Left forelimb (tissue), 1 donor: ENCODE measurements around the gene RAB1A.

Experiments used
- DNase-seq: peaks from one replicate; pipeline ENCODE4 v3.0.0-alpha.2; 2018; ENCODE audit warnings: low spot score

Gene RAB1A

DNA sequence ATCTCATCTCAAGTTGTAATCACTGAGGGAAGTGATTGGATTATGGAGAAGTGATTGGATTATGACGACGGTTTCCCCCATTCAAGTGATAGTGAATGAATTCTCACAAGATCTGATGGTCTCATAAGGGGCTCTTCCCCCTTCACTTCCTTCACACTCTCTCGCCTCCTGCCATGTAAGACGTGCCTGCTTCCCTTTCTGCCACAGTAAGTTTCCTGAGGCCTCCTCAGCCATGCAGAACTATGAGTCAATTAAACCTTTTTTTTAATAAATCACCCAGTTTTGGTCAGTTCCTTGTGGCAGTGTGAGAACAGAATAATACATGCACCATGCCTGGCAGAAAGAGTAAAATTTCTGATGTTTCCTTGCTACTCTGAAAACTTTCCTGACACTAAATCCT lies 37.1 kb downstream of the RAB1A start:
- no peak for DNase-seq

DNA sequence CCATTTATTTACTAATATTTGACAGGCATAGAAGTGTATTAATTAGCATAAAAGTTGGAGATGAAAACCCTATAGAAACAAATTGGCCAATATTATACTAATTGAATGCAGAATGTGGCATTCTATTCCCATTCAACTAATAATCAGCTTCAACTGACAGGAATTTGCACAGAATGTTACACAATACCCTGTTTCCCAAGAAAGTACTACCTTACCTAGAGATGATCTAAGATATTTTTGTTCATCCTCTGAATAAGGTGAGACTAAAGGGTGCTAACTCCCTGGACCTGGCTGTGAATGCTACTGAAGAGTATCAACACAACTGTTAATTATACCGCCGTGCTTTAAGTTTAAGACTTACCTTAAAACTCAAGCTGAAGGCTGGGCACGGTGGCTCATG lies 44.8 kb downstream of the RAB1A start:
- no peak for DNase-seq

DNA sequence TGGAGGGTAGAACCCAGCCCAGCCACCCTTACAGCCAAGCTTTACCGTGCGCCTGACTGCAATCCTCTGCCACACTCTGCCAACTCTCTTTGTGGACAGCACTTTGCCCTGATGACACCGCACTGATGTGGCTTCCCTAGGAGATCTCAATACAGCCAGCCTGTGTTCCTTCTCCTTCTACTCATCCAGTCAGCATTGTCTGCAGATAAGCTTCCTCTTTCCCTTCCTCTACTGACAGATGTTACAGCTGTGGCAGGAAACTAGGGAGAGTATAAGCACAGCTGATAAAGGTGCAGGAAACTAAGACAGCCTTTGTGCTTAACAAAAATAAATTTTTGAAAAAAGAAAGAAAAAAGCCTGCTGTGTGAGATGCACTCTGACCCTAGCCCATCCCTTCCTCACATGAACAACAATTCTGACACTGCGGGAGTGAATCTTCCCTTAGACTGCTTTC lies 48.6 kb downstream of the RAB1A start:
- DNase-seq = no peak

DNA sequence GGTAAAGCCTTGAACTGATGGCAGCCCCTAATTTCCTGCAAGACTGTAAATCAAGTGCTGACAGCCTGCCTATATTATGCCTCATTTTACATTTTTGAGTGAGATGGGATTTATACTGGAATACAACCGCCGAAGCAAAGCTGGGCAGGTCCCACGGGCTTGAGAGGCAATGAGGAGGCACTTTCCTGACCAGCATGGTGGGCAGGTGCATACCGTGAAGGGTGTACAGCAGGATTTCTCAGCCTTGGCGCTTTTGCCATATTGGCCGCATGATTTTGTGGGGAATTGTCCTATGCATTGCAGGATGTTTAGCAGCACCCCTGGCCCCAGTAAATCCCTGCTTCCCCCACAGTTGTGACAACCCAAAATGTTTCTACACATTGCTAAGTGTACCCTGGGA lies 50.9 kb downstream of the RAB1A start:
- DNase-seq = no peak

DNA sequence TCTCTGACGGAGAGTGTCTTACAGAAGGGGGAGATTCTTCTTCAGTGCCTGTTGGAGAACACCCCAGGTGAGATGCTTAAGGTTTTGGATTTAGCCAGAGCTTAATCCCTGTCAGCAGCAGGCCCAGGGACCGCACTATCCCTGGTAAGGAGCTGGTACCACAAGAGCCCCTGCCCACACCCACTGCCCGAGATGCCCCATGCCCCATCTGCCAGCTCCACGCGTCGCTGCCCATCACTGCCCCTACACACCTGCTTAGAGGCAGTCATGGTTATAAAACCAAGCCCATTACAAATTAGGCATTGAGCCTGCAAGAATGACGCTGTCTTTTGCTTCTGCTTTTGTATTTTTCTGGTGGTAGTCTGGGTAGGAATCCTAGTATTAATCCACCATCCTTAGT lies 52.0 kb downstream of the RAB1A start:
- DNase-seq = no peak

DNA sequence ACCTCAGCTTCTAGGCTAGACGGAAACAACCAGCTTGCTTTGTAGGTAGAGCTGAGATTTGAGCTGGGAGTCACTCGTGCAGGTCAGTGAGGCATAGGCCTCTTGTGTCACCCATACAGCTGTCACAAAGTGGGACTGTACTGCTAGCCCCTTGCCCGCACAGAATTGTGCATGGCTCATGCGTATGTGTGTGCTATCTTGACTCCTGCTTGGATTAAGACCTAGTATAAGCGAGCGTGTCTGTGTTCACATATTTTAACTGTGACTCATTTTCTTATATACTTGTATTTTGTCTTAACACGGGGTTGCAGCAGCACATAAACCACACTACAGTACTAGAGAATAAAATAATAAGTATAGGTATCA lies 53.6 kb downstream of the RAB1A start:
- DNase-seq = no peak

DNA sequence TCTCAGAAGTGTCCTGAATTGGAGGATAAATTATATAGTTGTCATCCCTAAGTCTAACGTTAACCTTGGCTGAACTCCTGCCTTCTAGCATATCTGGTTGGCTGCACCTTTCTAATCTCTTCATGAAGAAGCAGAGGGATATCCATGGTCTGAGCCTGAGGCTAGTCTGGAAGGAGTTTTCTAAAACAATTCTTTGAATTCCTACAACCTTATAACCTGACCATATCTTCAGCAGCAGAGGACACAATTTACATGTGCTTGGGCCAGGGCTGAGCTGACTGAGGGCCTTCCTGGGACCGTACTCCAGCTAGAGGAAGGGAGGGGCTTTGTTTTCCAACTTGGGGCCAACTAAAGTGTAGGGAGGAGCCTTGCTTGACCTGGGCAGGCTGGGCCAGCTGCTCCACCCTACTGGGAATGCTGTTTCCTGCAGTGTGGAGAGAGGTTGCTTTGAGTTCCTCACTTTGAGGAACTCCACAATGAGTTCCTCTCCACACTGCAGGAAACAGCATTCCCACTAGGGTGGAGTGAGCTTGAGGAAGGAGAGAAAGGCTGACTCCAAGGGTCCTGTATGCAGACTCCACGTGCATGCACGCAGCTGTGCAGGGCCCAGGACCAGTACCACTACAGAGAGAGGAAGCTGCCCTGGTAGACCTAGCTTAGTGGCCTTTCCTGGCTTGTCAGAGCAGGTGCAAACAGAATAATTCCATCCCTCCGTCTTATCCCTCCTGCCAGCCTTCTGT lies 54.1 kb downstream of the RAB1A start:
- no peak for DNase-seq

DNA sequence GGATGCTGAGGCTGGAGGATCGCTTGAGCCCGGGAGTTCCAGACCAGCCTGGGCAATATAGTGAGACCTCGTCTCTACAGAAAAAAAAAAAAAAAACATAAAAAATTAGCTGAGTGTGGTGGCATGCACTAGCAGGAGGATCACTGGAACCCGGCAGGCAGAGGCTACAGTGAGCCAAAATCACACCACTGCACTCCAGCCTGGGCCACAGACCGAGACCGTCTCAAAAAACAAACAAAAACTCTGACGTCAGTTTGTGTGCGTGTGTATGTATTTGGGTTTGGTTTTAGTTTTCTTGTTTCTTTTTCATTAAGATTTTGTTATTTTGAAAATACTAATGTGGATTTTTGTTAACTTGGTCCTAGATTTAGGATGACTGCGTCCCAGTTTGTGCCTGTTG lies 54.7 kb downstream of the RAB1A start:
- no peak for DNase-seq

DNA sequence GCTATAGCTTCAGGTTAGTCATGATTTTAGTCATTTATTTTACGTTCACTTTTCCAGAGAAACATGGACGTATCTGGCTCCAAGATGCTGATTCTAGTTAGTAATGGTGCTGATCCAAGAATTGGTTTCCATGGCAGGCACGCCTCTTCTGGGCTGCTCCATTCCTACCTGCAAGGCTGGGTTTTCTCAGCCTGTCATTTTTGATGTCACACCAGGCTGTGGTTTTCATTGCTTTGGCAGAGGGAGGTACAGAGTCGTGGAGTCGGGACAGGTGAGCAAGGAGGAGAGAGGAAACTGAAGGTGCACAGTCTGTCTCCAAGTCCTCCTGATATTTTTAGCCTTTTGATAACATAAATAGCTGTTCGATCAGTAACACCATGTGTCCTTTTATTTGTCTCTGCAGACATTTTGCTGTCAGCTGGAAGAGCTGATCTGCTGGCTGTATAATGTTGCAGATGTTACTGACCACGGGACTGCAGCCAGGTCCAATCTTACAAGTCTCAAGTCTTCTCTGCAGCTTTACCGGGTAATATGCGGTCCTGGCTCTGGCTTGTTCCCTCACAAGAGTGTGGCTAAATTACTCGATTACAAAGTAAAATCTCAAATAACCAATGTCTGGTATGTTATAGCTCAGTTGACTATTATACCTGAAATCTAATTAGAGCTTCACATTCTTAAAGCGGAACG lies 55.9 kb downstream of the RAB1A start:
- no peak for DNase-seq

DNA sequence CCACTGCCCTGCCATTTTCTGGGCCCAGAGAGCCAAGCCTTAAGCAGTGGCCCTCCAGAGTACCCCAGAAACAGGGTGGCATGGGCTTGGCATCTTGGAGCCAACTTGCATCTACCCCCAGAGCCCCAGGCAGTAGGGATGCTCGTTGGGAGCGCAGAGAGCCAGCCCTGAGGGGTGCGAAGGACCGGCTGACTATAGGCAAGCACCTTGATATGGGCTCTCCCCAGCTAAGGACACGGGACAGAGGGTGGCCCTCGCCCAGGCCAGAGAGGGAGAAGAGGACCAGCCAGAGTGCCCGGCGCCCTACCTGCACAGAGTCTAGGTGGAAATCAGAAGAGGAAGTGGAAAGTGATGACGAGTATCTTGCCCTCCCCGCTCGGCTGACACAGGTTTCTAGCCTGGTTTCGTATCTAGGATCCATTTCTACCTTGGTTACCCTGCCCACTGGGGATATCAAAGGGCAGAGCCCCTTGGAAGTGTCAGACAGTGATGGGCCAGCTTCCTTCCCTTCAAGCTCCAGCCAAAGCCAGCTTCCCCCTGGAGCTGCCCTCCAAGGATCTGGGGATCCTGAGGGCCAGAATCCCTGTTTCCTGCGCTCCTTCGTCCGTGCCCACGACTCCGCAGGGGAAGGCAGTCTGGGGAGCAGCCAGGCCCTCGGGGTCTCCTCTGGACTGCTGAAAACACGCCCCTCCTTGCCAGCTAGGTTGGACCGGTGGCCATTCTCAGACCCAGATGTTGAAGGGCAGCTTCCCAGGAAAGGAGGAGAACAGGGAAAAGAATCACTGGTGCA lies 57.5 kb downstream of the RAB1A start:
- no peak for DNase-seq

DNA sequence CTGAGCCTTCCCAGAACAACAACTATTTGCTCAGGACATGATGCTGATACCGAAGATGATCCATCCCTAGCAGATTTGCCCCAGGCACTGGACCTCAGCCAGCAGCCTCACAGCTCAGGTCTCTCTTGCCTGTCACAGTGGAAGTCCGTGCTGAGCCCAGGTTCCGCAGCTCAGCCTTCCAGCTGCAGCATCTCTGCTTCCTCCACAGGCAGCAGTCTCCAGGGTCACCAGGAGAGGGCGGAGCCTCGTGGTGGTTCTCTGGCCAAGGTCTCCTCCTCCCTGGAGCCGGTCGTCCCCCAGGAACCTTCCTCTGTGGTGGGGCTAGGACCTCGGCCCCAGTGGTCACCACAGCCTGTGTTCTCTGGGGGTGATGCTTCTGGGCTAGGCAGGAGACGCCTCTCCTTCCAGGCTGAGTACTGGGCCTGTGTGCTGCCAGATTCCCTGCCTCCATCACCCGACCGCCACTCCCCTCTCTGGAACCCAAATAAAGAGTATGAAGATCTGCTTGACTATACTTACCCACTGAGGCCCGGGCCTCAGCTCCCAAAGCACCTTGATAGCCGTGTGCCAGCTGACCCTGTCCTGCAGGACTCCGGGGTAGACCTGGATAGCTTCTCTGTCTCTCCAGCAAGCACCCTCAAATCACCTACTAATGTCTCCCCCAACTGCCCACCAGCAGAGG lies 58.3 kb downstream of the RAB1A start:
- no peak for DNase-seq

DNA sequence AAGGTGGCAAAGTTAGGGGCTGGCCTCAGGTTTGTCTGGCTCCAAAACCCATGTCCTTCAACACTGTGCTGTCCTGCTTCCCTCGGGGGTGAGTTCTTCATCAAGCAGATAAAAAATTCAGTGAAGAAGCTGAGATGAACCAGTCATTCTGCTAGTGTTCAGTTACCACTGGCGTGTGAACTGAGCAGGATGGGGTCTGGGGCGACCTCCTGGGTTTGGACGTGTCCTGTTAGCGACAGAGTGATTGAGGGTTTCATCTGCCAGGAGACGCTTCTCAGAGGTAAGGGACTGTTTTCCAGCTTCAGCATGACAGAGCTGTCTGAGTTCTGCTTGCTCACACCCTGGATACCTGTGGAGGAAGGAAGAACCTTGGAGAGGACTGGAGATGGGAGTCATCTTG lies 59.0 kb downstream of the RAB1A start:
- no peak for DNase-seq

DNA sequence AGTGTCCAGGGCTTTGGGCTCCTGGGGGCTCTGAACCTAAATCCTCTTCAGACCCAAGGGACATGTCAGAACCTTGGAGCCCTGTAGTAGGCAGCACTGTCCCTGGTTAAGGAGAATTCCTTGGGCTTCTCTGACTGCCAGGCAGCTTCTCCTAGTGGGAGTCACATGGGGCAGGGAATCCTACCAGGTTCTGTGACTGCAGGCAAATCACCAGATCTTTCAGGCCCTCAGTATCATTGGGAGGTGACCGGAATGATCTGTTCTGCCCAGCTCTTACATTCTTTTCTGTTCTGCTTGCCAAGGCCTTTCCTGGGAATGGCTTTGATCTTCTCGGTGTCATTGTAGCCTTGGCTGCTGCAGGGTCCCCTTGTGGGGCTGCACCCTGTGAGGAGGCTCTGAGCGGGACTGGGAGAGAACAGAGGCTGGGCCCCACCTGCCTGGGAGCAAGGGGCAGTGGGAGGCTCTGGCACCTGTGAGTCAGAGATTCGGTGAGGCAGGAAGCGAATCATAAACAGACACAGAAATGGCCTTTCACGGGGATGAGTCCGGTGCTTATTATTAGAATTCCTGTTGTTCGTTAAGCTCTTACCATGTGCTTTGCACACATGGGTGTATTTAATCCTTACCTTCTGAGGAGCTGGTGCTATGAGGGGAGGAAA lies 59.6 kb downstream of the RAB1A start:
- DNase-seq = no peak

DNA sequence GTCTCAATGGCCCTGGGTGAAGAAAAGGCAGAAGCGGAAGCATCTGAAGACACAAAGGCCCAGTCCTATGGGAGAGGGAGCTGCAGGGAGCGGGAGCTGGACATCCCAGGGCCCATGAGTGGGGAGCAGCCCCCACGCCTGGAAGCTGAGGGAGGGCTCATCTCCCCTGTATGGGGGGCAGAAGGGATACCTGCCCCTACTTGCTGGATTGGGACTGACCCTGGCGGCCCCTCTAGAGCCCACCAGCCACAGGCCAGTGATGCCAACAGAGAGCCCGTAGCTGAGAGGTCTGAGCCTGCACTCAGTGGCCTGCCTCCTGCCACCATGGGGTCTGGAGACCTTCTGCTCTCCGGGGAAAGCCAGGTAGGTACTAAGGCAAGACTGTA lies 60.5 kb downstream of the RAB1A start:
- no peak for DNase-seq

DNA sequence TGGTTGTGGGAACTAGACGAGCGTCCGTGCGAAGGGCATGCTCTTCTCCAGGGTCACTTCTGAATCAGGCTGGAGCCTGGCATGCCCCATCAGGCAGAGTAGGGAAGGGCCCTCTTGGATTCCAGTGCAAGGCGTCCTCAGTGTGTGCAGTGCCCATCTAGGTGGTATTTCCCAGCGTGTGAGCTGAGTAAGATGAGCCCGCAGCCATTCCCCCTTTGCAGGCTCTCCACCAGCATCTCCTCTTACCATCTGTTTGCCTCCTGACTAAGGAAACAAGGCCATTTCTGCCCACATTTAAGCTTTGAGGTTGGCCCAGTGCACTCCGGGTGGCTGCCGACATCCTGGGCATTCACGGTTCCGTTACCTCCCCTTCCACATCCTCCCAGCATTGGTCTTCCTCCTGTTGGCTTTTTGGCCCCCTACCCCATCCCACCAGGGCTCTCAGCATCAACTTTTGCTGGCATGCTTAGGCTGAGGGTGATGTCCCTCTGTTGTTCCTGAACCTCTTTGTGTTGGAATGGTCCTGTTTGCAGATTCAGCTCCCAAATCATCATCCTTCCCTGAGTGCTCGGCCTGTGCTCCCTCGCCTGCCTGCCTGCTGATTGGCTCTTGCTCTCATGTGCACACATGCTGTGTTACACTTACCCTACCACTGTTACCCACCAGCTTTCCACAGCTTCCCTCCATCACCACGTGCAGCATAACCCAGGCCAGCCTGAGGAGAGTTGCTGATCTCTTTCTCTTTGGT lies 61.9 kb downstream of the RAB1A start:
- no peak for DNase-seq

DNA sequence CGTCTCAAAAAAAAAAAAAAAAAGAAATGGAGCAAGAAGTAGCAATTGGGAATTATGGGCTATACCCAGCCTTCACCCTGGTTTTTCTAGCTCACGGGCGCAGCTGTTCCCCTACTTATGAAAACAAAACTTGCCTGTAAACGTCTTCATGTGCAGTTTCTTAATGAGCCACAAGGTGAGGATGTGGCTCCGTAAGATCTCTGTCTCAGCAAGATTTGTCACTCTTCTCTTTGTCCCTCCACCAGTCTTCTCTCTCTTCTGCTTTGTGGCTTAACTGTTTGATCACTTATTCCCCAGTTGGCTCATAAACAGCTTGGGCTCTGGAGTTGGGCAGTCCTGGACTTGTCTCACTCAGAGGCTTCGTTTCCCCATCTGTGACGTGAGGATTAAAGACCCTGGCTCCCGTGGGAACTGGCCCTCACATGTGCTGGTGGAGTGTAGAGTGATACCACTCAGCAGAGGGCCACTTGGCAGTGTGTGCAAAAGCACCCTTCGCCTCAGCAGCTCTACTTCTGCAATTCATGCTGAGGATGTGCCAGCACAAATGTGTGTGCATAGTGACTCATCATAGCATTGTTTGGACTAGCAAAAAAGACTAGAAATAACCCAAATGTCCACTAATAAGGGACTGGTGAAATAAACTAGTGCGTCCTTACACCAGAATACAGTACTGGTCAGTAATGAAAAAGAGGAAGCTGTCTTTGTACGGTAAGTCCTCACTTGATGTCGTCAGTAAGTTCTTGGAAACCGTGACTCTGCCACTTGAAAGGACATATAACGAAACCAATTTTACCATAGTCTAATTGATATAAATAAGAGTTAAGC lies 65.0 kb downstream of the RAB1A start:
- no peak for DNase-seq

DNA sequence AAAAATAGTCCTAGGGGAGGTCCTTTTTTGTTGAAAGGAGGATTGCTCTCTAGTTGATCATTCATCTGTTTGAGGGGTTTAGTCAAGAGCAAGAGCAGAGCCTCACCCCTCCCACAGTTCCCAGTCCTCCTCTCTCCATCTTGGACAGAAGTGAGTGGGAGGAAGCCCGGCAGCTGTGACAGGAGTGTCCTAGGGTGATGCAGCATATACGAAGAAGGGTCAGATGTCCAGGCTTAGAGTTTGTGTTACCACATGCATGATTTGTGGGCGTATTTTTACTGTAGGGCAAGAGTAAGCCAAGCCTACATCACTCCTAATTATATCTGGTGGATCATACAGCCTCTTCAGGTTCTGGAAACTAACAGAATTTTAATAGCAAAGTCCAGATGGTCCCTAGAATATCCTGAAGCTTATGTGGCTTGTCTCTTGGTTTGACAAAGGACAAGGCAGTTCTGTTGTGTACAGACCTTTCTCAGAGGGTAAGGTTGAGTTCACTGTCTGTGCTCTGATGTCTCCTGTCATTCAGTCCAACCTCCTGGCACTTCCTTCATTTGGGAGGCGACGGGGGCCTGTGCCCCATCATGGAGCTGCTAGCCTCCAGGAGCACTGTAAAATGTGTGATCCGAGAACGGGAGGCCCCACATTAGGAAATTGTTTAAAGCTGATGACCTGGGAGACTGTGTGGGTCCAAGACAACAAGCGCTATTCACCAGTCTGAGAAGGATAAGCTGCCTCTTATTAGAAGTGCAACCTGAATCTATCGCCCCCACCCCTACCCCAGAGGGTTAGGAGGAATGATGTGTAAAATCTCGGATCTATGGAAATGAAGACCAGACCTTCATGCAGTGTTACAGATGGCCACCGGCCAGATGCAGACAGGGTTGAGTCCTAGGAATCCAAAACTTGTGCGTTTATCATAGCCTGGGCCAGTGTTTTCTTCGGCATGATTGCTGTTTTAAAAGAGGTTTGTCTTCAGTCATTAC lies 66.8 kb downstream of the RAB1A start:
- no peak for DNase-seq

DNA sequence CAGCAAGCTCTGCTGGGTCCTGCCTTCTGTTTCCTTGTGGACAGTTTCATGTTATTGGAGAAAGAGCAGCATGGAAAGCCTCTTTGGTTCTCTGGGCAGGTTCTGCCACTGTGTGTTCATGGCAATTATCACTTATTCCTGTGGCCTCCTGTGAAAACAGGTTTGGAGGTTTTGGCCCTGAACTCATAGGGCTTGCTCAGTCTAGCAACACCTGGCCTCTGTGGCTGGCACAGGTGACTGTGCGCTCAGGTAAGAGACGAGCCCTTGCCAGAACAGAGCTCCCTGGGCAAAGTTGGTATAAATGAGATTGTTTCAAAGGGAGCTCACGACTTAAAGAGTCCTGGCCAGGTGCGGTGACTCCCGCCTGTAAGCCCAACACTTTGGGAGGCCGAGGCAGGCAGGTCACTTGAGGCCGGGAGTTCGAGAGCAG lies 68.0 kb downstream of the RAB1A start:
- no peak for DNase-seq
